ENCODE results near the gene MARCHF3. TPM values are rescaled to one million over a fixed set of nuclear protein-coding genes. Genes with fewer than 3 reads are reported as not detected.

Gene MARCHF3
- total and polyA plus RNA-seq, 7 donors, result 4.4 to 31.8 (median 14.6) TPM

GRCh38 chr5:127041571-127041970 lies 11.2 kb upstream of the MARCHF3 start:
- no peak overlapping the region for H3K4me3 ChIP-seq
- no peak for TF ChIP-seq POLR2AphosphoS5 (IDR thresholded peaks at IDR 0.05)
- no peak for TF ChIP-seq CTCF (IDR thresholded peaks at IDR 0.05)
- no peak for TF ChIP-seq EP300 (IDR thresholded peaks at IDR 0.05)
- no peak for TF ChIP-seq POLR2A (IDR thresholded peaks at IDR 0.05)
- H3K27ac ChIP-seq, result peak overlapping the region; percentile 3 to 40 (median 17)
- H3K27me3 ChIP-seq, result no peaks in the 10 kb centered on the region
- no peaks in the 10 kb centered on the region for H3K36me3 ChIP-seq
- DNase-seq, result no peak
- H3K9me3 ChIP-seq, result no peaks in the 10 kb centered on the region
- intact Hi-C loops (cut with DNase I), result no loop called here
- H3K4me1 ChIP-seq, result no peaks in the 10 kb centered on the region
- WGBS, 2 donors, result 14 to 65% methylated on average over 3 of the region's 3 CpGs

- Histone ChIP-seq H3K27me3 (no peaks in the 10 kb centered on the region), H3K4me3 (no peak overlapping the region), H3K9me3 (no peaks in the 10 kb centered on the region), H3K27ac (peak overlapping the region; percentile 3 to 40 (median 17)), H3K4me1 (no peaks in the 10 kb centered on the region), H3K36me3 (no peaks in the 10 kb centered on the region)
- no peak for TF ChIP-seq POLR2AphosphoS5 (IDR thresholded peaks at IDR 0.05)
- no peak for TF ChIP-seq CTCF (IDR thresholded peaks at IDR 0.05)
- no peak for TF ChIP-seq EP300 (IDR thresholded peaks at IDR 0.05)
- TF ChIP-seq POLR2A (IDR thresholded peaks at IDR 0.05), result no peak
- intact Hi-C loops (cut with DNase I), result no loop called here
- 11 to 58% methylated on average over 9 of the region's 9 CpGs for WGBS, 2 donors
- no peak for DNase-seq
Measured at GRCh38 chr5:127040796-127041520, 10.6 kb upstream of the MARCHF3 start.

- 19 to 58% methylated on average over 4 of the region's 4 CpGs for WGBS, 2 donors
- intact Hi-C loops (cut with DNase I), result no loop called here
Measured at GRCh38 chr5:127038550-127038949, 8.2 kb upstream of the MARCHF3 start.

GRCh38 chr5:127031863-127032232 lies 1.5 kb upstream of the MARCHF3 start:
- no peak overlapping the region for H3K27ac ChIP-seq
- no peak for TF ChIP-seq EP300 (IDR thresholded peaks at IDR 0.05)
- TF ChIP-seq POLR2A (IDR thresholded peaks at IDR 0.05), result no peak
- no peak for TF ChIP-seq POLR2AphosphoS5 (IDR thresholded peaks at IDR 0.05)
- TF ChIP-seq CTCF (IDR thresholded peaks at IDR 0.05), result no peak

More at GRCh38 chr5:127038550-127038949, 8.2 kb upstream of the MARCHF3 start:
- no peaks in the 10 kb centered on the region for H3K9me3 ChIP-seq
- no peaks in the 10 kb centered on the region for H3K4me1 ChIP-seq
- TF ChIP-seq EP300 (IDR thresholded peaks at IDR 0.05) (no peak), POLR2AphosphoS5 (IDR thresholded peaks at IDR 0.05) (no peak), CTCF (IDR thresholded peaks at IDR 0.05) (no peak), POLR2A (IDR thresholded peaks at IDR 0.05) (no peak)
- H3K27me3 ChIP-seq, result peaks cover 0 to 3% (median 0%) of the 10 kb centered on the region in 3 donors
- DNase-seq, result no peak
- no peak overlapping the region for H3K4me3 ChIP-seq
- no peaks in the 10 kb centered on the region for H3K36me3 ChIP-seq
- H3K27ac ChIP-seq, result no peak overlapping the region

More at GRCh38 chr5:127031863-127032232, 1.5 kb upstream of the MARCHF3 start:
- Histone ChIP-seq H3K4me3 (no peak overlapping the region), H3K4me1 (peaks cover 0 to 26% (median 8%) of the 10 kb centered on the region in 4 donors), H3K27me3 (peaks cover 0 to 8% (median 0%) of the 10 kb centered on the region in 3 donors), H3K36me3 (no peaks in the 10 kb centered on the region), H3K9me3 (no peaks in the 10 kb centered on the region)
- intact Hi-C loops (cut with DNase I), result loop anchor here (5.0 kb wide), 2 partner anchors 175 to 255 kb away; partner anchors contain the start of gene LMNB1
- WGBS, 2 donors, result 91 to 97% methylated on average over 2 of the region's 2 CpGs
- no peak for DNase-seq
